Measurements from ENCODE around the gene LIPT2. TPM values are rescaled to one million over a fixed set of nuclear protein-coding genes. Genes with fewer than 3 reads are reported as not detected.

Gene LIPT2
- total and polyA plus RNA-seq, 2 experiments from 2014 or later, result 8.2 to 16.9 TPM

DNA sequence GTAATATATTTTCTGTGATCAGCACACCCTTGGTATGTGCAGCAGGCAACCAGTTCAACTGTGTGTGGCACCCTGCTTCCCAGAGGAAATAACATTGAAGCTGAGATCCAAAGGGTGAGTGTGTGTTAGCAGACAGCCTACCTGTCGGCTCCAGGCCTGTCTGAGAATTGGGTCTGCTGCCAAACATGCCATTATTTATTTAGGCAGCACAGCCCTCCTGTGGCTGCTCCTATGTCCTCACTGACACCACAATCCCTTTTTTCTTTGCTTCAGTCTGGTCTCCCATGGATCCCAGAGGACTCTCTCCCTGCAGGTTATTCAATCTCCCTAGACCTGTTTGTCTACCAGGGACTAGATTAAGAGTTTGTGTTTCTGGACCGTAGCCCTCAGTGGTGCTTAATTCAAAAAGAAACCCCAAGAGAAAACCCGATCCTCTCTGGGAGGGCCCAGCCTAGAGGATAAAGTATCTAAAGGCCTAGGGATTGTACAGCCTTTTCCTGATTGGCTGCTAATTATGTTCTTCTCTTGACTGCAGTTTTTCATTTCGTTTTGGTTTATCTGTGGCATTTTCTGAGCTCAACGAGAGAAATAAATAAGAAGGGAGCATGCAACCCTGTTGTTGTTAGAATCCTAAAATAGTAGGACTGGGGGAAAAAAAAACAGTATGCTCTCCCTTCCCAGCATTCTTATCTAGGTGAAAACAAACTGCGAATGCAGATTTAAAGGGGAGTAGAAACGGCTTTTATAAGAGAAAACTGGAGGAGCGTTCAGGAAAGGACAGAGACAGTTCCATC lies 50.3 kb downstream of the LIPT2 start (continued):
- no peak for TF ChIP-seq ETS1 (IDR thresholded peaks at IDR 0.05)
- no peak for TF ChIP-seq POLR2AphosphoS5 (IDR thresholded peaks at IDR 0.05; ENCODE audit: low read depth)

GRCh38 chr11:74442636-74443035 lies 50.9 kb downstream of the LIPT2 start:
- Histone ChIP-seq H3K27ac (ENCODE audit: low read depth) (no peak overlapping the region), H2AFZ (peak overlapping the region; percentile 88; the same call in 1 of the 2 replicates), H3K79me2 (replicated peaks; ENCODE audit: insufficient read depth) (no peaks in the 10 kb centered on the region), H3F3A (replicated peaks; ENCODE audit: low read depth) (no peaks in the 10 kb centered on the region), H3K36me3 (ENCODE audit: insufficient read depth) (no peaks in the 10 kb centered on the region), H3K9me2 (ENCODE audit: insufficient read depth) (0 out of 2 replicates have a peak, but pooled peaks cover 3% of the 10 kb centered on the region), H3K4me1 (ENCODE audit: insufficient read depth) (peaks cover 4% of the 10 kb centered on the region; the same call in 1 of the 2 replicates), H3K27me3 (ENCODE audit: insufficient read depth) (no peaks in the 10 kb centered on the region), H3K4me3 (no peak overlapping the region), H3K4me2 (no peak overlapping the region), H4K20me1 (replicated peaks; ENCODE audit: insufficient read depth) (no peaks in the 10 kb centered on the region)
- ATAC-seq (no peak), DNase-seq (ENCODE audit: low spot score) (no peak)
- Mint-ChIP-seq H3K9me3 (no peaks in the 10 kb centered on the region; the same call in 2 of the 3 replicates), H3K27ac (no peak overlapping the region), H3K36me3 (ENCODE audit: low read depth) (no peaks in the 10 kb centered on the region), H3K27me3 (ENCODE audit: insufficient read depth, low read depth, poor library complexity) (no peaks in the 10 kb centered on the region), H3K4me3 (no peak overlapping the region), H3K4me1 (peaks cover 21% of the 10 kb centered on the region)
- TF ChIP-seq ZNF462 (CRISPR knock-in tag; IDR thresholded peaks at IDR 0.05), result no peak
- TF ChIP-seq CREB1 (CRISPR knock-in tag; IDR thresholded peaks at IDR 0.05; ENCODE audit: low read depth), result no peak
- no peak for TF ChIP-seq ETS1 (IDR thresholded peaks at IDR 0.05)
- TF ChIP-seq CTCF (conservative IDR thresholded peaks at IDR 0.05; ENCODE audit: low read depth in 2 of 2), result no peak
- TF ChIP-seq REST (IDR thresholded peaks at IDR 0.05; ENCODE audit: unreplicated experiment), result no peak
